CD14-positive monocyte (primary cell): ENCODE measurements around the gene AMIGO2. TPM values are rescaled to one million over a fixed set of nuclear protein-coding genes. Genes with fewer than 3 reads are reported as not detected.

Experiments
- DNase-seq, 3 donors: peaks; one replicate each; pipeline ENCODE4 v3.0.0-alpha.2; 2011 to 2022
- H2AFZ ChIP-seq: 2 replicates; pipeline ENCODE4 v1.6.0; 2012; ENCODE audit warnings: mild to moderate bottlenecking, low read depth, low read length, inconsistent platforms; ENCODE audit not compliant: insufficient read depth, poor library complexity, severe bottlenecking
- H3K27ac ChIP-seq, 2 donors: 1 replicate in 1 of 2; 2 replicates in 1 of 2; pipeline ENCODE4 v1.5.1; 2012 to 2013; ENCODE audit warnings: low read length in 2 of 2, control low read depth in 1 of 2, inconsistent platforms in 1 of 2, low read depth in 1 of 2, mild to moderate bottlenecking in 1 of 2
- H3K27me3 ChIP-seq, 2 donors: one replicate each; pipeline versions ENCODE4 v1.6.0 to v1.6.1; 2011 to 2013; ENCODE audit warnings: low read length in 2 of 2; ENCODE audit not compliant: control insufficient read depth in 2 of 2, insufficient read depth in 2 of 2
- H3K36me3 ChIP-seq, 2 donors: replicated peaks in 1 of 2; 1 replicate in 1 of 2; 2 replicates in 1 of 2; pipeline versions ENCODE4 v1.5.1 to v1.6.1; 2012 to 2013; ENCODE audit warnings: low read length in 2 of 2, control low read depth in 1 of 2, inconsistent platforms in 1 of 2, mild to moderate bottlenecking in 1 of 2; ENCODE audit not compliant: insufficient read depth in 2 of 2, control insufficient read depth in 1 of 2
- H3K4me1 ChIP-seq, 2 donors: 1 replicate in 1 of 2; 2 replicates in 1 of 2; pipeline versions ENCODE4 v1.5.1 to v1.6.1; 2012 to 2013; ENCODE audit warnings: low read length in 2 of 2, control low read depth in 1 of 2, inconsistent platforms in 1 of 2, mild to moderate bottlenecking in 1 of 2, moderate library complexity in 1 of 2; ENCODE audit not compliant: insufficient read depth in 2 of 2, control insufficient read depth in 1 of 2
- H3K4me2 ChIP-seq: replicated peaks from 2 replicates; pipeline ENCODE3; 2012; ENCODE audit warnings: low read length, moderate library complexity, mild to moderate bottlenecking; ENCODE audit not compliant: poor library complexity, severe bottlenecking; ENCODE audit errors: extremely low read depth
- H3K4me3 ChIP-seq, 3 experiments: fragments of 200-600 bp in 1 of 3; sonication (generic) in 1 of 3; replicated peaks in 1 of 3; 1 replicate in 2 of 3; 2 replicates in 1 of 3; pipeline ENCODE4 v1.5.1; 2011 to 2013; ENCODE audit warnings: low read length in 3 of 3, mild to moderate bottlenecking in 3 of 3, control low read depth in 2 of 3, low read depth in 2 of 3, inconsistent platforms in 1 of 3, moderate library complexity in 1 of 3
- H3K79me2 ChIP-seq: 2 replicates; pipeline ENCODE4 v1.6.0; 2012; ENCODE audit warnings: mild to moderate bottlenecking, control low read depth, inconsistent platforms, low read length, moderate library complexity; ENCODE audit not compliant: insufficient read depth
- H3K9ac ChIP-seq: 2 replicates; pipeline ENCODE4 v1.6.0; 2017; ENCODE audit warnings: low read length, mild to moderate bottlenecking; ENCODE audit not compliant: insufficient read depth, poor library complexity, severe bottlenecking
- H3K9me3 ChIP-seq, 2 donors: replicated peaks in 1 of 2; 1 replicate in 1 of 2; 2 replicates in 1 of 2; pipeline versions ENCODE4 v1.5.1 to v1.6.1; 2012 to 2013; ENCODE audit warnings: low read length in 2 of 2, control low read depth in 1 of 2; ENCODE audit not compliant: control insufficient read depth in 1 of 2, insufficient read depth in 1 of 2
- H4K20me1 ChIP-seq: 2 replicates; pipeline ENCODE4 v1.6.0; 2012; ENCODE audit warnings: mild to moderate bottlenecking, low read length, control low read depth, moderate library complexity; ENCODE audit not compliant: insufficient read depth
- H3K27ac Mint-ChIP-seq, 7 donors: one replicate each; pipeline ENCODE4 v1.8.0; 2020; ENCODE audit warnings: mild to moderate bottlenecking in 7 of 7, mixed read lengths in 7 of 7, moderate library complexity in 6 of 7, inconsistent platforms in 2 of 7
- H3K27me3 Mint-ChIP-seq, 3 donors: one replicate each; pipeline ENCODE4 v1.8.0; 2021 to 2022; ENCODE audit warnings: low read depth in 3 of 3, mild to moderate bottlenecking in 3 of 3, mixed read lengths in 3 of 3, moderate library complexity in 3 of 3, inconsistent platforms in 1 of 3
- H3K36me3 Mint-ChIP-seq, 2 donors: one replicate each; pipeline ENCODE4 v1.8.0; 2020; ENCODE audit warnings: mixed read lengths in 2 of 2, inconsistent platforms in 1 of 2, mild to moderate bottlenecking in 1 of 2
- H3K4me1 Mint-ChIP-seq: one replicate; pipeline ENCODE4 v1.8.0; 2020; ENCODE audit warnings: mild to moderate bottlenecking, mixed read lengths
- H3K4me3 Mint-ChIP-seq, 2 donors: one replicate each; pipeline ENCODE4 v1.8.0; 2020; ENCODE audit warnings: mild to moderate bottlenecking in 2 of 2, mixed read lengths in 2 of 2, moderate library complexity in 1 of 2
- H3K9me3 Mint-ChIP-seq, 7 donors: one replicate each; pipeline ENCODE4 v1.8.0; 2020 to 2022; ENCODE audit warnings: mixed read lengths in 7 of 7, mild to moderate bottlenecking in 6 of 7, moderate library complexity in 6 of 7, inconsistent platforms in 2 of 7
- CTCF ChIP-seq: fragments of 200-600 bp; IDR thresholded peaks from one replicate; pipeline ENCODE4 v1.8.0; 2022; ENCODE audit warnings: antibody characterized with exemption, mild to moderate bottlenecking
- WGBS: methylation state at CpG from one replicate; pipeline ENCODE4 v1.1.5; 2013; ENCODE audit warnings: missing lambda C conversion rate; ENCODE audit not compliant: insufficient coverage; 5-methylcytosine and 5-hydroxymethylcytosine counted together
- intact Hi-C, 2 donors: fragments of 100-400 bp; cut with micrococcal nuclease; formaldehyde crosslinking; loops; one replicate each; pipeline versions ENCODE4 v1.15.0 to v1.15.1; 2023
- polyA plus RNA-seq, 3 donors: library from polyadenylated mRNA; depleted of rRNA in 1 of 3; unstranded in 2 of 3; stranded (reverse) in 1 of 3; fragments of 300-500 nt in 2 of 3; fragments of >200 nt in 1 of 3; fragmentation: Illumina TruSeq in 2 of 3; gene quantifications; 1 replicate in 2 of 3; 2 replicates in 1 of 3; pipeline ENCODE4 v1.2.3, GENCODE V29; 2012 to 2021

Gene AMIGO2
- polyA plus RNA-seq, 3 donors = 0.14 to 0.77 (median 0.21) TPM

GRCh38 chr12:47110718-47111391 is 31.1 kb upstream of the AMIGO2 start:
- H3K9me3 ChIP-seq = no peaks in the 10 kb centered on the region
- peaks cover 0 to 2% (median 0%) of the 10 kb centered on the region in 3 donors for H3K27me3 Mint-ChIP-seq

GRCh38 chr12:47110011-47110541 is 30.3 kb upstream of the AMIGO2 start:
- H3K4me2 ChIP-seq = no peak overlapping the region
- H3K27ac ChIP-seq = no peak overlapping the region
- no peak overlapping the region for H3K4me3 ChIP-seq
- H2AFZ ChIP-seq = no peak overlapping the region
- Mint-ChIP-seq H3K9me3 (no peaks in the 10 kb centered on the region), H3K4me1 (peaks cover 13% of the 10 kb centered on the region), H3K4me3 (no peak overlapping the region), H3K27me3 (peaks cover 0 to 2% (median 0%) of the 10 kb centered on the region in 3 donors), H3K27ac (no peak overlapping the region), H3K36me3 (peaks cover 0 to 3% of the 10 kb centered on the region in 2 donors)
- H3K36me3 ChIP-seq = no peaks in the 10 kb centered on the region
- no peaks in the 10 kb centered on the region for H3K4me1 ChIP-seq
- no peaks in the 10 kb centered on the region for H3K9me3 ChIP-seq
- intact Hi-C loops = no loop called here
- no CpG with 5 or more reads among the region's 2 CpGs for WGBS
- H3K9ac ChIP-seq = no peak overlapping the region
- no peaks in the 10 kb centered on the region for H4K20me1 ChIP-seq
- no peak for DNase-seq
- no peak for TF ChIP-seq CTCF
- H3K27me3 ChIP-seq = no peaks in the 10 kb centered on the region
- no peaks in the 10 kb centered on the region for H3K79me2 ChIP-seq

More at GRCh38 chr12:47110718-47111391, 31.1 kb upstream of the AMIGO2 start:
- H3K4me3 Mint-ChIP-seq = no peak overlapping the region
- H3K4me1 Mint-ChIP-seq = peaks cover 13% of the 10 kb centered on the region
- no CpG with 5 or more reads among the region's 2 CpGs for WGBS
- Histone ChIP-seq H3K9ac (no peak overlapping the region), H3K4me3 (no peak overlapping the region), H3K27ac (no peak overlapping the region), H3K4me2 (no peak overlapping the region), H2AFZ (no peak overlapping the region), H3K79me2 (no peaks in the 10 kb centered on the region), H3K27me3 (no peaks in the 10 kb centered on the region), H3K36me3 (no peaks in the 10 kb centered on the region), H4K20me1 (no peaks in the 10 kb centered on the region), H3K4me1 (no peaks in the 10 kb centered on the region)
- intact Hi-C loops = no loop called here
- TF ChIP-seq CTCF = no peak
- H3K27ac Mint-ChIP-seq = no peak overlapping the region
- DNase-seq = no peak
- H3K9me3 Mint-ChIP-seq = no peaks in the 10 kb centered on the region
- H3K36me3 Mint-ChIP-seq = peaks cover 0 to 1% of the 10 kb centered on the region in 2 donors
